GM21381 (cell line): ENCODE results near the gene SNCB.
A peak's percentile ranks its signal among the peaks of the same experiment; 100 is the strongest.

Experiments
- ATAC-seq: cut with Tn5 transposase; IDR thresholded peaks from one replicate; pipeline ENCODE4 v1.9.1; 2021; ENCODE audit warnings: mild to moderate bottlenecking, moderate library complexity; ENCODE audit not compliant: unreplicated experiment

Gene SNCB

DNA sequence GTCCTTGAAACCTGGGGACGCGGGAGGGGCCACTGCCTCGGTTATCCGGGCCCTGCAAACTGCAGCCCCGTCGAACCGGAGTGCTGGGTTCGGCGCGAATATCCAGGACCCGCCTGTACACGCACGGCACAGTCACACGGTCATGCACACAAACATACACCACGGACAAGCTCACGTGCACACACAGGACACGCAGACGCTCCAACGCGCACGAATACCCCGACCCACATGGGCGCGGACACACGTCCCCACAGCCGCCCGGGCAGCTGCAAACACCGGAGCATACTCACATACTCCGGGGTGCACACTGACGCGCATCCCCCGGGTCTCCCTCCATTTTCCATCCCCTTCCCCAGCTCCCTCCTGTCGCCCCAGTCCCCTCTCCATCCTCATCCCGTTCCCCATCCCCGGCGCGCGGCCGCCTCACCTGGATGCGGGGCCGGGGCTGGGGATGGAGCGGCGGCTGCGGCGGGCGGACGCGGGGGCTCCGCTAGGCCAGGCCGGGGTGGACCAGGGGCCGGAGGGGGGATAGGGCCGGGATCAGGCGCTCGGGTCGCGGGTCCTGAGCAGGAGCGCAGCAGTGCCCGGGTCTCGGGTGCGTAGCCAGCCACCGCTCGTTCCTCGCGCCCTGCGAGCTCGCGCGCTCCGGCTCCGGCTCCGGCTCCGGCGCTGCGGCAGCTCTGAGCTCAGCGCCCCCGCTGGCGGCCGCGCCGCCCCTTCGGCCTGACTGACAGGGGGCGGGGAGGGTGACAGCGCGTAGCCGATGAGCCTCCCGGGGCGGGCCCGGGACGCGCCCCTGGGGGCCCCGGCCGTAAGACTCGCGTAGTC is at the start of gene SNCB, which contains the start of gene EIF4E1B:
TSS of gene SNCB (minus strand) at position 682 of the 828 bp plus-strand sequence. CDS start 880 bp downstream, outside the sequence.
TSS of gene EIF4E1B (plus strand) at position 823 of the 828 bp plus-strand sequence. CDS start 12,113 bp downstream, outside the sequence.
- ATAC-seq = no peak

DNA sequence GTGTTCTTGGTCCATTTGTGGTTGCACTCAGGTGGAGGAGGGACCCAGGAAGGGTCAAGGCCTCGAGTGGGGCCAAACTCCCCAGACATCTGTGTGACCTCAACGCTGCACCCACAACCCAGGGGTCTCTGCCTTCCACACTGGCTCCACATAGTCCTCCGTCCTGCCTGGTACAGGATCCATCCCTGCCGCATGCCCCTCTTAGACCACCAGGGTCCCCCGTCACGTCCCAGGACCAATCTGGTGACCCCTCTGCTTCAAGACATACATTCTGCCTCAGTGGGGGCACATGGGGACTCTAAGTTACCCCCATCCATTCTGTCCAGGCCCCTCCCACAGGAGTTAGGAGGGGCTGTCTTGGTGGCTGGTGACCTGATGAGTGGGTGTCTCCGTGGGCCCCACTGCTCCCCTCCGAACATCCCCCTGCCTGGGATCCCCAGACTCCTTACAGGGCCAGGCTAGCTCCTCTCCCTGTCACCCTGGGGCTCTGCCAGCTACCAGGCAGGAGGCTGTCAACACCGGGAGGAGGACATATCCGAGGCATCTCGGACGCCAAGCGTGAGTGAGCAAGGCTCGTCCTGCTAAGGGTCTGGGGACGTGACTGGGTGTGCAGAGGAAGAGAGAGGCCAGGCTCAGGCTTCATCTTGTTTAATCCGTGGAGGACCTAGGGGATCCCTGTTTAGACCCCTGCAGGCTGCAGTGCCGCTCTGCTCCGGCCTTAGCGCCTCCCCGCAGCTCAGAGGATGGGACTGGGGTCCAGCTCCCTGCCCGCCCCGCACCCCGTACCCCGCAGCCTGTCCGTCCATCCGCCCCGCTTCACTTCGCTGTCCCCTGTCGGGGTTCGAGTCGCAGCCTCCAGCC is 49.3 kb upstream of the SNCB start:
- ATAC-seq = no peak

DNA sequence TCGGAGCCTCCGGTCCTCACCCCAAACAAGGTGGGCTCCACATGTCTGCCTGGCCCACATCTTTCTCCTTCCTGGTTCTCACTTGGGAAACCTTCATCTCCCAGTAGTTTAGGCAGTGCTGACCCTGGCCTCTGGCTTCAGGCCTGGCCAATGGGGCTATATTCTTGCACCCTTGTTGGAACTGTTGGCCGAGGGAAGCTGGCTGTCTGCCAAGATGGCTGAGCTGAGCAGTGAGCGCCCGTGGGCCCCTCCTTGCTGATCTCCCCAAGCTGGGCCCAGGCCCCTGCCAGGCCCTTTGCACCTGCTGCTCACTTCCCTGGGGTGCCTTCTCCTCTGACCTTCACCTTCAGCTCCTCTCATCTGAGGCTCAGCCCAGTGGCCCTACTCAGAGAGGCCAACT is 48.2 kb upstream of the SNCB start:
- no peak for ATAC-seq

DNA sequence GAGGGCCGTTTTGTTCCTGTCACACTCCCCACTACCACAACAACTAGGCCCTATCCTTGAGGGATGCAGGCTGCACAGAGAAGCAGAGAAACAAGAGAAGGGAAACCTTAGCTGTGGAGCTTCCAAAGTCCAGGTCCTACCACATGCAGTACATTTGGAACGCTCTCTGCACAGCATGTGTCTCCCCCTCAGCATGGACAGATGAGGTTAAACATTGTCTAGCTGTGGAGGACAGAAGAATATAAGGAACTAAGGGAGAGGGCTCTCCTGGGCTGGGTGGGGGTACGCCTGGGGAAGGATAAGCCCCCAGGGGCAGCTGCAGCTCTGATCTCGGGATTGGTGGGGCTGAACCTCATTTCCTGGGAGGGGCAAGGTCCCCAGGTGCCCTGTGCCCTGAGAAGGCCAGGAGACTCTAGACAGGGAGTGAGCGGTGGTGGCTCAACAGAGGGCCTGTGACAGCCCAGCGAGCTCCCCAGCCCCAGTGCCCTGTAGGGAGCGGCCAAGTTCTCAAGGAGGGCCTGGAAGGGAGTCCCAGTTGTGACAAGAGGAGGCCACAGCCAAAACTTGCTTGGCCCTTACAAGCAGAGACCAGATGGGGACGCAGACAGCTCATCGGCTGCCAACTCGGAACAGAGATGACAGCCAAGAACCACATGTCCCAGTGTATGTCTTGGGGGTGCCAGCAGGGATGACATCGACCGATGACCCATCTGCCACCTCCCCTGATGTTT is 47.0 kb upstream of the SNCB start:
- ATAC-seq = no peak

DNA sequence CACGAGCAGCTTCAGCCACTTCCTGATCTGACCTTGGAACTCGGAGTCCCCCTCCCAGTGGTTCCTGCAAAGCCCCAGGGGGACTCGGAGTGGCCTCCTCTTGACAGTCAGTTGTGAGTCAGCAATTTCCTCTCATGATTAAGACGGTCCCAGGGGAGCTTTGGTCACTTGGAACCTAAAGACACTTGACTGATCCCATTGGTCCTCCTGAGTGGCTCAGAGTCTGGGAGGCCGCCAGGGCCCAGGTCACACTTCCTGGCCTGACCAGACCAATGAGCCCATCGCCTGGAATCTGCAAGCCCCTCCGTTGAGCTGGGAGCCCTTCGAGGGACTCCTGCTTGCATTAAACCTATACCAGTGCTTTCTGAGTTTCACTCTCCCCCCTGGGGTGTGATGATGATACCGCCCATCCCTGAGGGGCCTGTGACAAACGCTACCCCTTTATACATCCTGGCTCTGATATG is 46.1 kb upstream of the SNCB start:
- ATAC-seq = peak; percentile 55

DNA sequence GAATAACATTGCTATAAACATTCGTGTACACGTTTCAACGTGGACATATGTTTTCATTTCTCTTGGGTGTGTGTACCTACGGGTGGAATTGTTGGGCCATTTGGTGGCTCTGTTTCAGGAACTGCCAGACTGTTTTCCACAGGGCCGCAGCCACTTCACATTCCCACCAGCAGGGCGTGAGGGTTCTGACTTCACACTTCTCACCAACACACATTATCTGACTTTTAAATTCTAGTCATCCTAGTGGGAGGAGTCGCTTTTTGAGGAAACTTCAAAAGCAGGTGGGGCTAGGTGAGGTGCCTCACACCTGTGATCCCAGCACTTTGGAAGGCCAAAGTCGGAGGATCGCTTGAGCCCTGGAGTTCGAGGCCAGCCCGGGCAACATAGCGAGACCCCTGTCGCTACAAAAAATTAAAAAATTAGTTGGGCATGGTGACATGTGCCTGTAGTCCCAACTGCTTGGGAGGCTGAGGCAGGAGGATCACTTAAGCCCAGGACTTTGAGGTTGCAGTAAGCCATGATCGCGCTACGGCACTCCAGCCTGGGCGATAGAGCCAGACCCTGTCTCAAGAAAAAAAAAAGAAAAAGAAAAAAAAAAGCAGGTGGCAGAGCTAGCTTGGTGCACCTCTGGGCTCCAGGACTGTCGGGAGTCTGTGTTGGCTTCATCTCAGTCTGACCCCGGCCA is 45.5 kb upstream of the SNCB start:
- ATAC-seq = no peak

DNA sequence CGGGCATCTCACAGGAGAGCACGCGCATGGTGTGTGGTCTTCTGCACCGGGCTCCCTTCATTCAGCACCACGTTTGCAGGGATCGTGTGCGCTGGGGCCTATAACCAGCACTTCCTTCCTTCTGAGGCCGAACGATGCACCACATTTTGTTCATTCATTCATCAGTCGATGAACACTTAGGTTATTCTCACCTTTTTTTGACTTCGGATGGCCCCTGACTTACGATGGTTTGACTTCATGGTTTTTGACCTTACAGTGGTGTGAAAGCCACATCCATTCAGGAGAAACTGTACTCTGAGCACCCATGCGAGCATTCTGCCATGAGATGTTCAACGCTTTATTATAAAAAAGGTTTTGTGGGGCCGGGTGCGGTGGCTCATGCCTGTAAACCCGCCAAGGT is 44.5 kb upstream of the SNCB start:
- ATAC-seq = no peak

DNA sequence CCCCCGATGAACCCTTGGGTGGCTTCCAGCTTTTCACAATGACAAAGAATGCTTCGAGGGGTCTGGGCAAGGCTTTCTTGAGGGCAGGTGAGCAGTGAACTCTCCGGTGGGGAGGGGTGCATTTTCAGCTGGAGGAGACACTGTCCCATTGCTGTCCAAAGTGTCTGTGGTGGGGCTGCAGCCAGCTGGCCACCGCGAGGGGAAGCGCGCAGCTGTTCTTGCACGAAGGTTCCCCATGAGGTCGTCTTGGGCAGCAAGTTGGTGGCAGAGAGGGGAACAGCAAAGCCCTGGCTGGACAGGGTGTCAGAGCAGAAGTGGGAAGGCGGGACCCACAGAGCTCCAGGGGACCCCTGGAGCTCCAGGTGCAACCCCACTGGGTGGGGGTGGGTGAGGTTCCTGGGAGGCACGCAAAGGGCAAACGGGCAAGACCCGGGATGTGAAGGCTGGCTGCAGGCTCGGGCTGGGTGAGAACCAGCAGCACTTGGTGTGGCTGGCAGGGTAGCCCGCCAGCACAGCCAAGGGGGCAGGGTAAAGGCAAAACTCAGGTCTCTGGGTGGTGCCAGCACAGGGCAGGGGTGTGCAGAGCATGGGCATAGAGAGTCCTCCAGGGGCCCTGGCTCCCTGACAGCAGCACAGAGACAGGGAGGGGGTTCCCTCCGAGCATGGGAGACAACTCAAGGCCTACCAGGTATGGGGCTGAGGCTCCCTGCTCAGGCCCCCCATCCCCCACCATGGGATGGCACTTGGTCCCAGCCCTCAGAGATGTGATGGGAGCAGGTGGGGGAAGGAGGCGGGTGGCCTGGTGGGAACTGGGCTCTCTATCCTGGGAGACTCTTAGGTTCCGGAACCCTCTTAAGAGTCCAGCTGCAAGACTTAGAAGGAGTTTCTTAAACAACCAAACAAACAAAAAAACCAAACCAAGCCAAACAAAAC is 43.6 kb upstream of the SNCB start:
- no peak for ATAC-seq

DNA sequence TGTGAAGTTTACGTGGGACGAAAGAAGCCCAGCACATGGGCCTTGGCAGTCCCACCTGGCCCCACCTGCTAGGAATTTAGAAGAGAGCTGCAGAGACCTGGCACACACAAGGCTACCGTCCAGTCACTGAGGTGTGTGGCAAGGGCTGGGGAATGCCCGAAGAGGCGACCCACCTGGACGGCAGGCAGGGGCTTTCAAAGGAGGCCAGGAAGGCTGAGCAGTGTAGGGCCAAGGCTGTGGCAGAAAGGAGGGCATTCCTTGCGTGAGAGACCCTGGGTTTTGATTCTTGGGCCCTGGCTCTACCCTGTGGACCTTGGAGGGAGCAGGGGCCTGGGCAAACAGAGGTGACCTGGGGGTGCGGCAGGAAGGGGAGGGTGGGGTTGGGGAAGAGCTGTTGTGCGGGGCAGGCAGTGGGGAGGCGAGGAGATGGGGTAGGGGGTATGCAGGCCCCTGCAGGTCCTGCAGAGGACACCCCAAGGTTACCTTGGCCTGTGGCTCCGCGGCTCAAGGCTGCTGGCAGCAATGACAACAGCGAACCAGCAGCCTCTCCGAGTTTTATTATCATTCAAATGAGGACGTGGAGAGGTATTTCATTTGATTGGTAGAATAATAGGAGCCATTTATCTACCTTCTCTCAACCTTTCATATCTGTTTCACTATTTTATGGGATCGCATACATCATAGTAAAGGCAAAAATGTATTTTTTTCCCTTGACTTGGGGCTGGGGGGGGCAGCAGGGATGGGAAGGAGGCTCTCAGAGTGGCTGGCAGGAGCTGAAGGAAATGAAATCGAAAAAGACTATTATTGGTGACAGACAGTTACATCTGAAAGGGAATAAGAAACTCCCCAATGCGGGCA is 41.8 kb upstream of the SNCB start:
- no peak for ATAC-seq

DNA sequence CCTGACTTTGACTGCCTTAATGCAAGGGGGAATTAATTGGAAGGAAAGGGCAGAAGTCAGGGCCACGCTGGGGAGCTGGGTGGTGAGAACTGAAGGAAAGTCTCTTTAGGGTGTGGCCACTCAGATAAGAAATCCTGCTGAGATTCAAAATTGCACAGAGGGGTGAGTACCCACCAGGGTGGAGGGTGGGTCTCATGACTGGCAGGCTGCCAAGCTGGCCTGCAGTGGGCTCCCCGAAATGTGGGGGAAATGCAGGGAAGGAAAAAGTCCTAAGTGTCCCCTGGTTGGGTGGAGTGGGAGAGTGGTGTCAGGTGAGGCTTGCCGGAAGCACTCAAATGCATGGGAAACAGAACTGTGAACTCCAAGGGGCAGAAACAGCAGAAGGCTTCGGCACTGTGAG is 41.1 kb upstream of the SNCB start:
- ATAC-seq = no peak

DNA sequence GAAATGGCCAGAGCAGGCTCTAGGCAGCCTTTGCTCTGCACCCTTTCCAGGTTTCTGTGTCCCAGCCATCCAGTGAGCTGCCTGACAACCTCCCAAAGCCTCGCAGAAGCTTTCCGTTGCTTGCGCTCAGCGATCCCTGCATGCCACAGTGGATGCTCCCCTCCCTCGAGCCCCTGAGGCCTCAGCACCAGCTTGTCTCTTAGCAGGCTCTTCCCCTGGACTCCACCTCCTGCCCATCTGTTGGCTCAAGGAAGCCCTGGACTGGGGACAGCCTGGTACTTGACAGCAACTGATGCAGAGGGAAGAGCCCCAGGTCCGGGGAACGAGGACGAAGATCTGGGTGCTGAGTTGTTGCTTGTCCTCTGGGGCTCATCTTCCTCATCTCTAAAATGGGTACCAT is 40.1 kb upstream of the SNCB start:
- ATAC-seq = no peak

DNA sequence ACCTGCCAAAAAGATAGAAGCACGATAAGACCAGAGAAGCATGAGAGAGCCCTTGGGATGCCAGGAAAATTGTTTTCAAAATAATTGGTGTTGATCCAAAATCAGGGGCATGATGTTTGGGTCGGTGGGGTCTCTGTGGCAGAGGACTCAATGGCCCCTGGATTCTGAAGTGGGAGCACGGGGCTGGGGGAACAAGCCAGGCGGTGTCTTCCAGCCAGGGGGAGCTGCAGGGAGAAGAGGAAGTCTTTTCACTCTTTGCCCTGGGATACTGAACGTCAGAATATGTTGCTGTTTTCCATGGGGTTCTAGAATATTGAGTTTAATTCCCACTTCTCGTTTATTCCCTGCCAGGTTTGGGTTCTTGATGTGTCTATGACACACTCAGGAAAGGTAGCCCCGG is 37.3 kb upstream of the SNCB start:
- ATAC-seq = no peak

DNA sequence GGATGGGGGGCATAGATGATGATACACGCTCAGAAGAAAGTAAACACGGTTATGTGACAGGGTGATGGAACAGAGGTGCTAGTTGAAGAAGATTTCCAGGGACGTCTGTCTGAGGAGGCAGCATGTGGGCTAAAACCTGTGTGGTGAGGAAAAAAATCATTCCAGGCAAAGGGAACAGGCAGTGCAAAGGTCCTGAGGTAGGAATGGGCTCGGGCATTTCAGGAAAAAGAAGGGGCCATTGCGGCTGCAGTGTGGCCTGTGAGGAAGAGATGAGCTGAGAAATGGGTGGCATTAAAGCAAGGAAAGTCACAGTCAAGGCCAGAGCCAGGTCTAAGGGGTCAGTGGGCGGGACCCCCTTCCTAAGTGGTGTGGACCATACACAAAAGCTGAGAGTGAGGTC is 35.2 kb upstream of the SNCB start:
- no peak for ATAC-seq

DNA sequence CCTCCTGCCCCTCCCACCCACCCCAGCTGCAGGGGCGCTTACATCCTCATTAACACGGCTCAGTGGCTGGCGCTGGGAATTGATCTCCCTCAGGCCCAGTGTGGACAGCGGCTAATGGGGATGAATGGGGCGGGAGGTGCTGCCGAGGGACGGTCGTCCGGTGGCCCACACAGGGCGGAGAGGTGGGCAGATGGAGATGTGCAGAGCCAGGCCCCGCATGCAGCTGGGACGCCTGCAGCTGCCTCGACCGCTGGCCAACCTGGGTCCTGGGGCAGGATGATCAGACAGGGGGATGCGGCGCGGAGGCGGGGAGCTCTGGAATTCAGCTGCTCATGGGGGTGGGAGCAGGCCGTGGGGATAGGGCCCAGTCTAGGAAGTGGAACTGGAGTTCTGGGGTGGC is 34.6 kb upstream of the SNCB start:
- ATAC-seq = no peak

DNA sequence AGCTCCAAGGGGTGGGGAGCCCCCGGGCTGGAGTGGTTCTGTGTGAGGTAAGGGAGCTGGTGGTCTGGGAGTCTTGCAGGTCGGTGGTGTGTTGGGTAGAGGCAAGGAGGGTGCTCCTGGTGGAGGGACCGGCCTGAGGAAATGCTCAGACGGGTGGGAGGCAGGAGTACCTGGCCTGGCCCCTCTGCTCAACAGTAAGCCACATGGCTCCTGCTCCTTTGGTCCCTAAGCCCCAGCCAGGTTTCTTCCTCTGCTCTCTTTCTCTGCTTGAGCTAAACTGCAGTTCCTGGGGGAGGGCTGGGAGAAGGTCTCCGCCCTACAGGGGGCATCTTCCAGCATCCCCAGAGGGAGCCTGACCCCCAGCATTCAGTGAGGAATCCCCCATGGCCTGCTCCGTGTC is 34.1 kb upstream of the SNCB start:
- ATAC-seq = no peak

DNA sequence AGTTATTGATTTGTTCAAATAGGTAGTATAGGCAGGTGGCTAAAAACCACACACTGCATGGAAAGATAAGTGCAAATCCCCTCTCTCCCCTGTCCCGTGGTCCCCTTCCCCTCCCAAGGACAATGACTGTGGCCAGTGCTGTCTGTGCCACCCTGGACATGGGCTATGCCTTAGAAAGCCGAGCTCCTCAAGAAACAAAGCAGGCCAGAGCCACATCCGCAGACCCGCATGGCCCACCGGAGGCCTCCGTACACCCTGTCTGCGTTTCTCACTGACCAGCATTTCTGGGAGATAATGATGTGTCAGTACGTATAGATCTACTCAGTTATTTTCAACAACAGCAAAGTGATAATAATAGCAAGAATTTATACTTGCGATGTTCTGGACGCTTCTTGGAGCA is 33.2 kb upstream of the SNCB start:
- ATAC-seq = no peak

DNA sequence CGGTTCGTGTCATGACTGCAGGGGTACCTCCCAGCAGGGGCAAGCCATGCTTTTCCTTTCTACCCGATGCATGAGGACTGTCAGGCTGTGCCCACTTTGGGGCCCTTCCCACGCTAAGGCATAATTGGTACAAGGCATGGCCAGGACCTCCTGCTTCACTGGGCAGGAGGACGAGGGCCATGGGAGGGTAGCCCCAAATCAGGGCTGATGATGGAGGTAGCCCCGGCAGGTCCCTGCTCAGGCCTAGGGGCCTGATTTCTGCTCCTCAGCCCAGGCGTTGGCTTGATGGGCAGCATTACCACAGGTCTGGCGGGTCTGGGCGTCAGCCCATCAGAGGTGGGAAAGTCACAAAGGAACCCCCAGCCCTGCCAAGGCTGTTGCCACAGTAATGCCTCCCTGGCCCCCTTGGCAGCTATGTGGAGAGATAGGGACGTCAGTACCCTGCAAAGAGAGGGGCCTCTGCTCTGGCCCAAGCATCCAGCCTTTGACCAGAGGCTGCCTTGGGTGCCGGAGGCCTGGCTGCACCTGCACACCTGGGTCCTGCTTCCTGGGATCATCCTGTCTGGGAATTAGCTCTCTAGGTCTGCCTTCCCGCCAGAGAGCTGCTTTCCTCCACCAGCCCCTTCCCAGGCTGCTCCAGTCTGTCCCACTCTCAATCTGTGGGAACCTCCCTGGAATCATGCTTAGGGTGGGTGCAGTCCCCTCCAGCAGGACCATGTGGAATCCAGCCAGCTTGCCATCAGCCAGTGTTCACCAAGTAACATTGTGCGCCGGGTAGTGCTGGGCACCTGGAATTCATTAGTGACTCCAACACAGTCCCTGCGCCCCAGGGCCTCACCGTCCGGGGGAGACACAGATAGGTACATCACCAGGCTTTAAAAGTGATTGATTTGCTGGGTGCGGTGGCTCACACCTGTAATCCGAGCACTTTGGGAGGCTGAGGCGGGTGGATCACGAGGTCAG is 32.3 kb upstream of the SNCB start:
- ATAC-seq = no peak
